NCI-H748 (cell line): ENCODE data around the gene CEACAM7.
"Not testable (repeated sequence)": the region's sequence is repeated elsewhere in the genome, so short reads cannot be mapped to it uniquely, and the experiment has no call there.

ENCODE experiments used
- DNase-seq: peaks from one replicate; lab custom pipeline; 2025; ENCODE audit not compliant: unreplicated experiment; lab: John Stamatoyannopoulos, UW

CEACAM7 gene

GRCh38 chr19:41657157-41657556 lies 30.9 kb downstream of the CEACAM7 start:
- DNase-seq = peak; percentile 28

GRCh38 chr19:41656756-41657155 lies 31.3 kb downstream of the CEACAM7 start:
- DNase-seq = not testable (repeated sequence)

DNA sequence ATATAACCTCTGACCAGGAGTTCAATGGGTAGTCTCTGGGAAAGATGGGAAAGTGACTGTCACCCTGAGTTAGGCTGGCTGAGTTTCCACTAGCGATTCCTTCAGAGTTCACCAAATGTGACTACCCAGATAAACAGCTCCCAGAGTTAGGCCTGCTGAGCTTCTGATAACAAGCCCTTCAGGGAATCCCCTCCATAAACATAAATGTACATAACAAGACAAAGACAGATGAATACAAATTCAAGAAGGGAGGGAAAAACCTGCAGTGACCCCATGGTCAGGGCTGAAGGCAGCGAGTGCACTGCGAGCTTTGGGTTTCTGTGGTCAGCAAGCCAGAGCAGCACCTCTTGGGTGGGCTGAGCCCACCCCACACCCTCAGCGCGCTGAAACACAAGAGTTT lies 35.8 kb downstream of the CEACAM7 start:
- no peak for DNase-seq

DNA sequence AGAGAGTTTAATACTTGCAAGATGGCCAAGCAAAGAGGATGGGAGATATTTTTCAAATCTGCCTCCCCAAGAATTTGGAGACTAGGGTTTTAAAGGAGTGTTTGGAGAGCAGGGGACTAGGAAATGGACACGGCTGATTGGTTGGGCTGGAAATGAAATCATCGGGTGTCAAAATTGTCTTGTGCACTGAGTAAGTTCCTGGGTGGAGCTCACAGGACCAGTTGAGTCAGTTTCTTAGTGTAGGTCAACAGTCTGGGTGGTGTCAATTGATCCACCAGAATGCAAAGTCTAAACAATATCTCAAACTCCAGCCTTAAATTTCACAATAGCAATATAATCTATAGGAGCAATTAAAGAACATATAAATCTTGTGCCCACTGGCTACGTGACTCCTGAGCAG lies 38.2 kb downstream of the CEACAM7 start:
- peak; percentile 20 for DNase-seq

GRCh38 chr19:41646589-41647204 lies 41.4 kb downstream of the CEACAM7 start:
- DNase-seq = no peak

GRCh38 chr19:41641879-41642485 lies 46.1 kb downstream of the CEACAM7 start:
- peak; percentile 77 for DNase-seq

- no peak for DNase-seq
These were observed 49.4 kb downstream of the CEACAM7 start for GRCh38 chr19:41638641-41639081.

- DNase-seq = no peak
These were observed 50.6 kb downstream of the CEACAM7 start for GRCh38 chr19:41637484-41637883.

- DNase-seq = no peak
These were observed 59.9 kb downstream of the CEACAM7 start for GRCh38 chr19:41627966-41628675.

GRCh38 chr19:41626877-41627276 lies 61.2 kb downstream of the CEACAM7 start, which contains the start of gene CEACAM4:
Gene CEACAM4, minus strand, starts transcription at chr19:41627074. Its CDS starts 111 bp downstream, at chr19:41626963.
- no peak for DNase-seq

DNA sequence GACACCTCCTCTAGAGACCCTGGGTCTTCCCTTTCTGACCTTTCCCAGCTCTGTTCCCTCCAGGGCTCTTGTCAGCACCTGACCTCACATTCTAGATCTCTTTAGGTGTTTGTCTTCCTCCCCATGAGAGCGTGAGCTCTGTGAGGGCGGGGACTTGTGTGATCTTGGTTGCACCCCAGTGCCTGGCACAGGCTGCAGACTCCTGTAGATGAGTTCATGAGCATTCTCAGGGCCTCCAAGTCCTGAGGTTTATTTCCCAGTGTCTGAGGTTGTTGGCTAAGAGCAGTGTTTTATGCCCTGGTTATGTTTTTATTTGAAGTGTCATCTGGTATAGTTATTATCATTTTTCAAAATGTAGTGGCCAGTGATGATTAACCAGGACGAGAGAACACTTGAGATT lies 61.8 kb downstream of the CEACAM7 start:
- no peak for DNase-seq

GRCh38 chr19:41624937-41625336 lies 63.1 kb downstream of the CEACAM7 start:
- DNase-seq = no peak

GRCh38 chr19:41624515-41624914 lies 63.6 kb downstream of the CEACAM7 start:
- DNase-seq = no peak

DNA sequence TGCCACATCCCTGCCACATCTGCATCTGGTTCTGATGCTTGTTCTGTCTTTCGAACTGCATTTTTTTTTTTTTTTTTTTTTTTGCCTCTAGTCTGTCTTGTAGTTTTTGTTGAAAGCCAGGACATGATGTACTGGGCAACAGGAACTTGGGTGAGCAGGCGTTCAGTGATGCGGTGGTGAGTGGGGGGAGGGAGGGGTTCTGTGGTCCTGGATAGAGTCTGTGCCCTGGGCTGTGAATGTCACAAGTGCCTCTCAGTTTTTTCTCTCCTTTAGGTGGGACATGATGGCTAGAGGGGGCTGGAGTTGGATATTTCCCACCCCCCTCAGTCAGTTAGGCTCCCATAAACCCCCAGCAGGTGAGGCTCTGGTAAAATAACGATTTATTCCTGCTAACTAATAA lies 64.7 kb downstream of the CEACAM7 start:
- DNase-seq = no peak
